Vagina (tissue), 2 donors: ENCODE measurements around the gene MBOAT7. TPM values are rescaled to one million over a fixed set of nuclear protein-coding genes. Genes with fewer than 3 reads are reported as not detected.
A peak's percentile ranks its signal among the peaks of the same experiment; 100 is the strongest.

Source experiments
- DNase-seq, 2 donors: peaks; one replicate each; pipeline ENCODE4 v3.0.0-alpha.2; 2017; ENCODE audit errors: extremely low spot score in 2 of 2
- H3K27ac ChIP-seq: fragments of 200-600 bp; sonication (generic); one replicate; pipeline ENCODE4 v1.5.1; 2019
- H3K27me3 ChIP-seq: fragments of 200-600 bp; sonication (generic); one replicate; pipeline ENCODE4 v1.5.1; 2019
- H3K36me3 ChIP-seq, 2 donors: fragments of 200-600 bp; sonication (generic); one replicate each; pipeline ENCODE4 v1.5.1; 2017 to 2019
- H3K4me1 ChIP-seq: fragments of 200-600 bp; sonication (generic); one replicate; pipeline ENCODE4 v1.5.1; 2019
- H3K4me3 ChIP-seq, 2 donors: fragments of 200-600 bp; sonication (generic); 1 replicate in 1 of 2; 2 replicates in 1 of 2; pipeline ENCODE4 v1.5.1; 2016 to 2019
- H3K9me3 ChIP-seq: fragments of 200-600 bp; sonication (generic); one replicate; pipeline ENCODE4 v1.5.1; 2019
- CTCF ChIP-seq, 3 experiments: fragments of 450-650 bp in 2 of 3; fragments of 200-600 bp in 1 of 3; sonication (generic) in 1 of 3; IDR thresholded peaks; one replicate each; pipeline ENCODE4 v1.5.1; 2017 to 2019; ENCODE audit warnings: antibody characterized with exemption in 3 of 3, mild to moderate bottlenecking in 2 of 3, moderate library complexity in 2 of 3
- POLR2A ChIP-seq, 2 donors: fragments of 450-650 bp; IDR thresholded peaks; one replicate each; pipeline ENCODE4 v1.6.1; 2017; ENCODE audit warnings: antibody characterized with exemption in 2 of 2, mild to moderate bottlenecking in 2 of 2, moderate library complexity in 2 of 2
- POLR2AphosphoS5 ChIP-seq, 2 donors: sonication (generic); formaldehyde crosslinking; IDR thresholded peaks; one replicate each; pipeline ENCODE4 v1.9.0; 2017; ENCODE audit warnings: antibody characterized with exemption in 2 of 2, mild to moderate bottlenecking in 2 of 2, low read depth in 1 of 2; ENCODE audit not compliant: insufficient read depth in 1 of 2
- intact Hi-C: fragments of 100-400 bp; cut with DNase I; formaldehyde crosslinking; loops from one replicate; pipeline ENCODE4 v1.15.1; 2023
- total RNA-seq: library from RNA; depleted of rRNA; stranded (reverse); fragments of >200 nt; gene quantifications from one replicate; pipeline ENCODE4 v1.2.3, GENCODE V29; 2016

MBOAT7 gene
- total RNA-seq, 1 donor from 2014 or later: 76.6 TPM

- peak overlapping the region; percentile 91 for H3K27ac ChIP-seq
- no peak for DNase-seq
- H3K4me3 ChIP-seq: peak overlapping the region; percentile 70 to 72
- peaks cover 47% of the 10 kb centered on the region for H3K4me1 ChIP-seq
- TF ChIP-seq POLR2AphosphoS5 (IDR thresholded peaks at IDR 0.05; ENCODE audit: insufficient read depth in 1 of 2, low read depth in 1 of 2) (no peak), CTCF (IDR thresholded peaks at IDR 0.05) (no peak), POLR2A (IDR thresholded peaks at IDR 0.05) (no peak)
- H3K27me3 ChIP-seq: no peaks in the 10 kb centered on the region
- intact Hi-C loops: no loop called here
- H3K36me3 ChIP-seq: peaks cover 0 to 37% of the 10 kb centered on the region in 2 donors
- no peaks in the 10 kb centered on the region for H3K9me3 ChIP-seq
Observed at GRCh38 chr19:54158812-54159351, 30.5 kb downstream of the MBOAT7 start.

GRCh38 chr19:54156953-54157352 lies 32.4 kb downstream of the MBOAT7 start:
- no peak overlapping the region for H3K4me3 ChIP-seq
- H3K27me3 ChIP-seq: no peaks in the 10 kb centered on the region
- intact Hi-C loops: no loop called here
- H3K27ac ChIP-seq: no peak overlapping the region
- H3K36me3 ChIP-seq: peaks cover 0 to 56% of the 10 kb centered on the region in 2 donors
- H3K9me3 ChIP-seq: no peaks in the 10 kb centered on the region
- peaks cover 32% of the 10 kb centered on the region for H3K4me1 ChIP-seq
- TF ChIP-seq POLR2A (IDR thresholded peaks at IDR 0.05): no peak
- TF ChIP-seq CTCF (IDR thresholded peaks at IDR 0.05): no peak
- TF ChIP-seq POLR2AphosphoS5 (IDR thresholded peaks at IDR 0.05; ENCODE audit: insufficient read depth in 1 of 2, low read depth in 1 of 2): no peak
- no peak for DNase-seq

- Histone ChIP-seq H3K4me1 (peaks cover 28% of the 10 kb centered on the region), H3K9me3 (no peaks in the 10 kb centered on the region), H3K4me3 (no peak overlapping the region), H3K27me3 (no peaks in the 10 kb centered on the region), H3K27ac (no peak overlapping the region), H3K36me3 (peaks cover 0 to 61% of the 10 kb centered on the region in 2 donors)
- TF ChIP-seq CTCF (IDR thresholded peaks at IDR 0.05) (no peak), POLR2A (IDR thresholded peaks at IDR 0.05) (no peak), POLR2AphosphoS5 (IDR thresholded peaks at IDR 0.05; ENCODE audit: insufficient read depth in 1 of 2, low read depth in 1 of 2) (no peak)
- intact Hi-C loops: no loop called here
- DNase-seq: no peak
Observed at GRCh38 chr19:54156490-54156889, 32.9 kb downstream of the MBOAT7 start.

- no peaks in the 10 kb centered on the region for H3K9me3 ChIP-seq
- peaks cover 0 to 62% of the 10 kb centered on the region in 2 donors for H3K36me3 ChIP-seq
- H3K27ac ChIP-seq: no peak overlapping the region
- H3K27me3 ChIP-seq: no peaks in the 10 kb centered on the region
- no peak overlapping the region for H3K4me3 ChIP-seq
- intact Hi-C loops: no loop called here
- peaks cover 20% of the 10 kb centered on the region for H3K4me1 ChIP-seq
- no peak for DNase-seq
- TF ChIP-seq POLR2AphosphoS5 (IDR thresholded peaks at IDR 0.05; ENCODE audit: insufficient read depth in 1 of 2, low read depth in 1 of 2): no peak
- no peak for TF ChIP-seq POLR2A (IDR thresholded peaks at IDR 0.05)
- no peak for TF ChIP-seq CTCF (IDR thresholded peaks at IDR 0.05)
Observed at GRCh38 chr19:54155694-54156093, 33.7 kb downstream of the MBOAT7 start.

- TF ChIP-seq POLR2A (IDR thresholded peaks at IDR 0.05) (no peak), CTCF (IDR thresholded peaks at IDR 0.05) (no peak), POLR2AphosphoS5 (IDR thresholded peaks at IDR 0.05; ENCODE audit: insufficient read depth in 1 of 2, low read depth in 1 of 2) (no peak)
- Histone ChIP-seq H3K4me3 (no peak overlapping the region), H3K27ac (no peak overlapping the region), H3K36me3 (peaks cover 0 to 70% of the 10 kb centered on the region in 2 donors), H3K4me1 (peaks cover 13% of the 10 kb centered on the region), H3K9me3 (no peaks in the 10 kb centered on the region), H3K27me3 (no peaks in the 10 kb centered on the region)
- DNase-seq: no peak
- intact Hi-C loops: no loop called here
Observed at GRCh38 chr19:54154603-54155345, 34.6 kb downstream of the MBOAT7 start.
